Measurements from ENCODE around the gene KDM4C.

The KDM4C gene

DNA sequence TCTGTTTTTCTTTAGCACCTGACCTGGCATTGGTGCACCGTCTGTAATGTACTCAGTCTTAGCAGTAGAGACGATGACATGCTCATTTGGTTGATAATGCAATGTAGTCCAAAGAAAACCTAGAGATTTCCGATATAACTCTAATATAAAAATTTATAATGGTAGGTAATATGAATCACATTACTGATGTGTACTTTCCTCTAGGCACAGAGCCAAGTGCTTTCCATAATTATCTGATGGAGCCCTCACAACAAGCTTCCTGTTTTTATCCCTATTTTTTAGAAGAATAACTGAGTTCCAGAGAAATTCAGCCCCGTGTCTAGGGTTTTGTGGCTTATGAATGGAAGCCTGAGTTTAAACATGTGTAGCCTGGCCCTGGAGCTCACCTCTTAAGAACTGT is 53.7 kb downstream of the KDM4C start:
- no peak for TF ChIP-seq EZH2phosphoT487 (conservative IDR thresholded peaks at IDR 0.05; ENCODE audit: low read length)
- TF ChIP-seq, protein P1, sequence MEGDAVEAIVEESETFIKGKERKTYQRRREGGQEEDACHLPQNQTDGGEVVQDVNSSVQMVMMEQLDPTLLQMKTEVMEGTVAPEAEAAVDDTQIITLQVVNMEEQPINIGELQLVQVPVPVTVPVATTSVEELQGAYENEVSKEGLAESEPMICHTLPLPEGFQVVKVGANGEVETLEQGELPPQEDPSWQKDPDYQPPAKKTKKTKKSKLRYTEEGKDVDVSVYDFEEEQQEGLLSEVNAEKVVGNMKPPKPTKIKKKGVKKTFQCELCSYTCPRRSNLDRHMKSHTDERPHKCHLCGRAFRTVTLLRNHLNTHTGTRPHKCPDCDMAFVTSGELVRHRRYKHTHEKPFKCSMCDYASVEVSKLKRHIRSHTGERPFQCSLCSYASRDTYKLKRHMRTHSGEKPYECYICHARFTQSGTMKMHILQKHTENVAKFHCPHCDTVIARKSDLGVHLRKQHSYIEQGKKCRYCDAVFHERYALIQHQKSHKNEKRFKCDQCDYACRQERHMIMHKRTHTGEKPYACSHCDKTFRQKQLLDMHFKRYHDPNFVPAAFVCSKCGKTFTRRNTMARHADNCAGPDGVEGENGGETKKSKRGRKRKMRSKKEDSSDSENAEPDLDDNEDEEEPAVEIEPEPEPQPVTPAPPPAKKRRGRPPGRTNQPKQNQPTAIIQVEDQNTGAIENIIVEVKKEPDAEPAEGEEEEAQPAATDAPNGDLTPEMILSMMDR (IDR thresholded peaks at IDR 0.05; ENCODE audit: insufficient read depth, low read length, poor library complexity, severe bottlenecking): no peak
- no peak overlapping the region for H3K27ac ChIP-seq (ENCODE audit: low read depth, low read length)

DNA sequence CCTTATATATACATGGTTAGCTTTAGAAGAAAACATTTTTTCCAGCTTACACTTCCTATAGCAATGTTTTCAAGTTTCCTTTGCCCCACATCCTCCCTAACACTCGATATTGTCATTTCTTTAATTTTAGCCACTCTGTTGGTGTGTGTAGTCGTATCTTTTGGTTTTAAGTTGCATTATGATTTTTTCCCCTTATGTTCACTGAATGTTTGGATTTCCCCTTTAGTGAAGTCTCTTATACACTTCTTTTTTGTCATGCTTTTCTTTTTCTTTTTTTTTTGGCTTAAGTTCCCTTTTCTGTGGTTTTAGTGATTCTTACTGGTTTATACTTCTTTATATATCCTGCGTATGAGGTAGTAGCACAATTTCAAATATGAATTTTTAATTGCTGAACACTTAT is 58.8 kb downstream of the KDM4C start:
- Histone ChIP-seq H3F3A (ENCODE audit: insufficient read depth) (peaks cover 8% of the 10 kb centered on the region; the same call in 1 of the 2 replicates), H3K4me3 (ENCODE audit: insufficient read depth, low read length, poor library complexity, severe bottlenecking) (no peak overlapping the region), H3K4me2 (ENCODE audit: low read depth, low read length, poor library complexity, severe bottlenecking) (no peak overlapping the region), H3K27ac (ENCODE audit: low read depth, low read length) (no peak overlapping the region), H3K36me3 (ENCODE audit: low read length) (peaks cover 3% of the 10 kb centered on the region; the same call in 1 of the 2 replicates), H3K9me3 (ENCODE audit: insufficient read depth, low read length) (no peaks in the 10 kb centered on the region), H3K9me2 (replicated peaks; ENCODE audit: insufficient read depth, low read length) (no peaks in the 10 kb centered on the region), H2AFZ (ENCODE audit: low read depth, low read length, severe bottlenecking) (no peak overlapping the region), H3K79me2 (ENCODE audit: insufficient read depth, low read length) (no peaks in the 10 kb centered on the region), H3K9ac (ENCODE audit: low read length) (no peak overlapping the region), H4K20me1 (ENCODE audit: low read depth, low read length) (no peaks in the 10 kb centered on the region), H3K27me3 (ENCODE audit: low read length) (no peaks in the 10 kb centered on the region)
- no peak for TF ChIP-seq EZH2phosphoT487 (conservative IDR thresholded peaks at IDR 0.05; ENCODE audit: low read length)
- TF ChIP-seq, protein P1 (IDR thresholded peaks at IDR 0.05; ENCODE audit: insufficient read depth, low read length, poor library complexity, severe bottlenecking): no peak

More for the DNA sequence above, 53.7 kb downstream of the KDM4C start:
- Histone ChIP-seq H3K27me3 (ENCODE audit: low read length) (no peaks in the 10 kb centered on the region), H3K4me3 (ENCODE audit: insufficient read depth, low read length, poor library complexity, severe bottlenecking) (no peak overlapping the region), H3K4me2 (ENCODE audit: low read depth, low read length, poor library complexity, severe bottlenecking) (no peak overlapping the region), H3K9me3 (ENCODE audit: insufficient read depth, low read length) (no peaks in the 10 kb centered on the region), H2AFZ (ENCODE audit: low read depth, low read length, severe bottlenecking) (no peak overlapping the region), H4K20me1 (ENCODE audit: low read depth, low read length) (no peaks in the 10 kb centered on the region), H3F3A (ENCODE audit: insufficient read depth) (peaks cover 11% of the 10 kb centered on the region; the same call in 1 of the 2 replicates), H3K79me2 (ENCODE audit: insufficient read depth, low read length) (no peaks in the 10 kb centered on the region), H3K36me3 (ENCODE audit: low read length) (peaks cover 3% of the 10 kb centered on the region; the same call in 1 of the 2 replicates), H3K9ac (ENCODE audit: low read length) (no peak overlapping the region), H3K9me2 (replicated peaks; ENCODE audit: insufficient read depth, low read length) (no peaks in the 10 kb centered on the region)

DNA sequence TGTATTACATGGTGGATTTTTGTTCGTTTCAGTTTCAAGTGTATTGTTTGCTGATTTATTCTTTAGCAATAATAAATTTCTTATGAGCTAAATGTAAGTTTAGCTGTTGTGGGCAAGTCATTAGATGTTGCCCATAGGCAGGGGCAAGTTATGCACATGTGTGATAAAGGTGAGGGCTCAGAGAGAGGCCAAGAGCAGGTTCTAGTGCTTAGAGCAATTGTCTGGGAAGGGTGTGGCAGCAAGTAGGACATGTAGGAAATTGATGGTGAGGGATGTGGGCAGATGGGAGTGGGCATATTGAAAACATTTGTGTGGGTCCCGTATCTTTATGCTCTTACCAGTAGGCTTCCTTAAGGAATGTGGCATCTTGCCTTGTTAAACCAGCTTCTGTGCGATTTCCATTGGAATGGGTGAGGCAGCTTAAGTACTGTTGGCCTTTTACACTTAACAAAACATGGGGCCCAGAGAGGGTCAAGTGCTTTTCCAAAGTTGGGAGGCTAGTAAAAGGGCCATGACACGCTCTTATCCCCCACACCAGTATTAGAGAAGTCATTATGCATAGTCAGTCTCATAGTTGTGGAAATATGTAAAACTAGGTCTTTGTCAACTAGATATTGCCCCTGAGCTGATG is 60.6 kb downstream of the KDM4C start:
- H3K9me2 ChIP-seq (replicated peaks; ENCODE audit: insufficient read depth, low read length): no peaks in the 10 kb centered on the region
- peaks cover 3% of the 10 kb centered on the region; the same call in 1 of the 2 replicates for H3K36me3 ChIP-seq (ENCODE audit: low read length)
- no peaks in the 10 kb centered on the region for H3K9me3 ChIP-seq (ENCODE audit: insufficient read depth, low read length)
- H3K9ac ChIP-seq (ENCODE audit: low read length): no peak overlapping the region
- no peak for TF ChIP-seq EZH2phosphoT487 (conservative IDR thresholded peaks at IDR 0.05; ENCODE audit: low read length)
- TF ChIP-seq, protein P1 (IDR thresholded peaks at IDR 0.05; ENCODE audit: insufficient read depth, low read length, poor library complexity, severe bottlenecking): no peak
- H3K4me3 ChIP-seq (ENCODE audit: insufficient read depth, low read length, poor library complexity, severe bottlenecking): no peak overlapping the region
- H2AFZ ChIP-seq (ENCODE audit: low read depth, low read length, severe bottlenecking): no peak overlapping the region
- H3F3A ChIP-seq (ENCODE audit: insufficient read depth): peaks cover 8% of the 10 kb centered on the region; the same call in 1 of the 2 replicates
- H3K79me2 ChIP-seq (ENCODE audit: insufficient read depth, low read length): no peaks in the 10 kb centered on the region; the same call in 1 of the 2 replicates
- H3K27me3 ChIP-seq (ENCODE audit: low read length): no peaks in the 10 kb centered on the region
- no peak overlapping the region for H3K27ac ChIP-seq (ENCODE audit: low read depth, low read length)
- no peaks in the 10 kb centered on the region for H4K20me1 ChIP-seq (ENCODE audit: low read depth, low read length)
- no peak overlapping the region for H3K4me2 ChIP-seq (ENCODE audit: low read depth, low read length, poor library complexity, severe bottlenecking)

All from SU-DHL-6 (cell line).